ENCODE measurements around the gene FAIM2.
"Not testable (repeated sequence)": the region's sequence is repeated elsewhere in the genome, so short reads cannot be mapped to it uniquely, and the experiment has no call there.

Gene FAIM2

DNA sequence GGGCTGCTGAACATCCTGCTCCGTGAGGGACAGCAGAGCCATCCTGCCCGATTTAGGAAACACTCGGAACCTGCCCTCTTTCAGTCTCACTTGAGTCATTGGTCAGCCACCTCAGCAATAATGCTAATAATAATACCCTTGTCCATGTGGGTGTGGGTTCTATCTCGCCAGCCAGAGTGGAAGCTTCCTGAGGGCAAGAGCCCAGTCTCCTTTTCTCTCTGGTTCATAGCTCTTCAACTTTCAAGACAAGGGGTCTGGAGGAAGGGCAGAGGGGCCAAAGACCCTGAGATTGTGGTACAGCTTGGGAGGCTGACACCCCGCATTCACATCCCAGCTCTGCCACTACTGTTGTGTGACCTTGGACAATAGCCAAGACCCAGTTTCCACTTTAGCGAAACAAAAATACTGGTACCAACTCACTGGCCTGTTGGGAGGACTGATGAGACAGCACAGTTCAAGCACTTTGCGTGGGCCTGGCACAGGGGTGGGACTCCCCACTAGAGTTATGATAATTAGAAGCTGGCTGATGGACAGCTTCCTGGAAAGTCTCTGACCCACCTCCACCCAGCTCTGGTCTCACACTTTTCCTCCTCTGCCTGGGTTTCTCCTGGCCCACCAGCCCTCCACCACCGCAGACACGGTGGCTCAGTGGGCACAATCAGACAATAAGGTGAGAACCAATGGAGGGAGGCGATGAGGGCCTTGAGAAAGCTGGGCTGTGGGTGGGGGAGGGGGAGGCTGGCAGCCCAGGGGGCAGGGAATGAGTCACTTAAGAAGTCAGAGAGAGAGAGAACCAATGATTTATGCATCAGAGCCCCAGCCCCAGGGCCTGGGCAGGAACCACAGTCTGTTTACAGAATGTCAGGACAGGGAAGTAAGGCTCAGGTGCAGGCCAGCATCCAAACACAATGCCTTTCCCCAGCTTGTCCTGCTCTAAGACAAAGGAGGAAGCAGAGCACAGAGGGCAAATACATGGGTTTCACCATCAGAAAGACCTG lies 9.6 kb downstream of the FAIM2 start:
- no peak for DNase-seq

- no peak for DNase-seq
Observed at GRCh38 chr12:49892732-49893317, 10.9 kb downstream of the FAIM2 start.

GRCh38 chr12:49892084-49892731 lies 11.5 kb downstream of the FAIM2 start:
- no peak for DNase-seq

- no peak for DNase-seq
Observed at GRCh38 chr12:49891476-49891875, 12.2 kb downstream of the FAIM2 start.

DNA sequence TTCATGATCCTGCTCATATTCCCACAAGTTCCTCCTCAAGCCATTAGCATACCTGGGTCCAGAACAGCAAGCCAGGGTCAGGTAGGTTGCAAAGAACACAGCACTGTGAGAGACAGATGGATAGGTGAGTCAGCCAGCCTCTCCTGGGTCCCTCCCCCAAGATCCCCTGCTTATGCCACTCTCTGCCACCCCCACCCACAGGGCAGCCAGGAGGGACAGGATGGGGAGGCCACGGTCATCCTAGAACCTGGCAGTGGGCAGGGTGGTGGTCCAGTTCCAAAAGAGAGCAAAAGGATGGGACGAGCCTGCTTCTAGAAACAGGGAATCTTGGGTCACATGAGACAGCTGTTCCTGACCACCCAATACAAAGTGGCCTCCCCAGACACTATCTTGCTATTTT lies 12.7 kb downstream of the FAIM2 start:
- DNase-seq, result no peak

DNA sequence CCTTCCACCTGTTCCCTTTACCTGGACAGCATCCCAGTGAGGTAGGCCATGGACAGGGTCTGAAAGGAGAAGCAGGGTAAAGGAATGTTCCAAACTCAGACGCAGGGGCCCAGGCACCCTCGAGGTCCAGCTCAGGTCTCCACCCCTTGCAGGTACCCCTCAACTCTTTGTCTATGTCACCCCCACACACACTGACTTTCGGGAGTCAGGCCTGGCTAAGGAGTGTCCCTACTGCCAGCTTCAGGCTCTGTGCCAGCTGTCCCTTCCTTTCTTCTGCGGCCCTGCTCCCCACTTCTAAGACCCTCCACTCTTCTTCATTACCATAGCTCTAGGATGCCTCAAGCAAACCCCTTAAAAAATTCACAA lies 13.6 kb downstream of the FAIM2 start:
- DNase-seq, result no peak

DNA sequence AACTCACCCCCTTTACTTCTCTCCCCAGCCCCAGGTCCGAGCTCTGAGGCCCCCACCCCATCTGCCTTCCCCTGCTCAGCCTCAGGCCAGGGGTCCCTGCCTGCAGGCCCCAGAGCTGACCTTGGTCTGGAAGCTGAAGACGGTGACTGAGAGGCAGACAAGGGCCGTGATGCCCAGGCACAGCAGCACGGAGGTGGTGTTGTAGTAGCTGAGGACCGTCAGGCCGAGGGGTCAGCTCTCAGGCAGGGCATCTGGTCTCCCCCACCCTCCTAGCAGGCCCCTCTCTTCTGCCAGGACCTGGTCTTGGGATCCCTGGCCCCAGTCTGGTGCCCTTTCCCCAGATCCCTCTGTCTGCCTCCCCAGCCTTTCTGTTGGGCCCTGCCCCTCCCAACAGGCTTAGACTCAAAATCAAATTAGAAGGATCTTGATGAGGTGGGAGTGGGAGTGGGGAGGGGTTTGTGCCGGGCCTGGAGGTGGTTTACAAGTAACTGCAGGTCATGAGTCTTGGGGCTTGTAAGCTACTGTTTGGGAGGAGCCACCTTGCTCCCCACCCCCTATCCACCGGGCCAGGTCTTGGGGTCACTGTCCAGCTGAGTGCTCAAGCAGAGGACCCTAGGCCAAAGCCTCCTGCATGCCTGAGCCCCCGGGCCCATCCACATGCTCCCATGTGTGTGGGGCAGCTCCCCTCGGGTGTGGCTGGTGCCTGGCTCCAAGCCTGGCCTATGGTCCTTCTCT lies 14.2 kb downstream of the FAIM2 start:
- DNase-seq, result no peak

- peak; percentile 68 to 91 for DNase-seq
Observed at GRCh38 chr12:49888461-49889151, 15.1 kb downstream of the FAIM2 start.

GRCh38 chr12:49887536-49888401 lies 15.9 kb downstream of the FAIM2 start:
- DNase-seq, result no peak

DNA sequence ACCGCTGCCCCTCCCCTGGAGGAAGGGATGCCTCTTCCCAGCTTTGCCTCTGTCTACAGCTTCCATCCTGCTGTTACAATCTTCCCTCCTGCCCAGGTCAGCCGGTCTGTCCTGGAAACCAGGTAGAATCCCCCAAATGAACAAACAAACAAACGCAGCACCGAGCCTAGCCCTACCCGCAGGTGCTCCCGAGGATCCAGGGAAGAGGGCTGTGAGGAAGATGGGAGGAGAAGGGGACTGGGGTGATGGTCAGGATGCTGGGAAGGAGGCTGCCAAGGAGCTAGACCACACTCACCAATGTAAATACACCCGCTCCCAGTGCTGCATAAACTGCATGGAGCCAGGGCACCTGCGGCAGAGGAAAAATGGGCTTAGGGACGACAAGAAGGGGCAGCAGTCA lies 16.6 kb downstream of the FAIM2 start:
- DNase-seq, result no peak

- no peak for DNase-seq
Observed at GRCh38 chr12:49885663-49886461, 17.8 kb downstream of the FAIM2 start.

DNA sequence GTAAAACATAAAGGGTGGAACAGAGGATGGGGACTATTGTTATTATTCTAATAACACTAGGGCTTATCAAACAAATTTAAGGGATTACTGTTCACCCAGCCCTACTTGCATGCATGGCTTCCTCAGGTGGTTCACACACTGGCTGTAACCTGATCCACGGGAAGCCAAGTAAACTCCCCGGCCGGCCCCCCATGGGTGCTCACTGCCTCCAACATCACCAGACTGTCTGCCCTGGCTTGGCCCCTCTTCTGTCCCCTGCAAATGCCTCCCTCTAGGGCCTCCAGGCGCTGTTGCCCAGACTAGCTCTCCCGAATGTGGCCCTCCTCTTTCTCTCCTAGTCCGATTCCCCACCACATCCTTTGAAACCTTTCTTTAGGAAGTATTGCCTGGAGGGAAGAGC lies 18.6 kb downstream of the FAIM2 start:
- peak; percentile 19 to 71 for DNase-seq

GRCh38 chr12:49882851-49883464 lies 20.7 kb downstream of the FAIM2 start:
- DNase-seq, result no peak

- DNase-seq, result no peak
Observed at GRCh38 chr12:49882248-49882850, 21.4 kb downstream of the FAIM2 start.

DNA sequence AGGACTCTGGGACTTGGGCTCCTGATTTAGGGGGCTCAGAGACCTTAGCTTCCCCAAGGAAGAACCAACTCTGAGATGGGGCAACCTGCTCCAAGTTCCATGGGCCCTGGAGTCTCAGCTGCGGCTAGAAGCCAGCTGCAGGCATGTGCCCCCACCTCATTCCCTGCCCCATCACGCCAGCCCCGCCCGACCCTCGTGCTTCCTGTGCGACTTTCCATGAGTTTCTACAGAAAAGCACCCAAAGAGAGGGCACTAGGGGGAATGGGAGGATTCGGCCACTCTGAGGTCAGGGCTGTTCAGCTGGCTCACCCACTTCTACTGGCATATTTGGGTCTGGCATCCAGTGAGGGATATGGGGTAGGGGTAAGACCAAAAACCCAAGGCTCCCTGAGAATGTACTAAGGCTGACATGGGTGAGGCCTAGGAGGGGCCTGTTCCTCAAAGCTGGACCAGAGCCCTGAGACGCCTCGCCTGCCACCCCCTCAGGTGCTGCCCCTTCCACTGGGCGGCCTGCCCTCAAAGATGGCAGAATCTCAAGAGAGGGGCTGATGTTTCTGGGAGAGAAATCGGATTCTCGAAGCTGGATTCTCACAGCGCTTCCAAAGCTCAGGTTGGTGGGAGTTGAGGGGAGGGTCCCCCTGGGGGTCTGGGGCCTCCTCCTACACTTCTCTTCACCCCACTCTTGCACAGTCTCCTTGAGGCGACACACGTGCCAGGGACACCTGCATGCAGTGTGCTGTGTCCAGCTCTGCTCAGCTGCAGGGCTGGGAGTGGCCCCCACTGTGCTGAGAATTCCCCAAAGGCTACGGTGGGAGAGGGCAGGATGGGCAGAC lies 22.1 kb downstream of the FAIM2 start:
- DNase-seq, result no peak

- DNase-seq, result no peak
Observed at GRCh38 chr12:49880756-49881414, 22.8 kb downstream of the FAIM2 start.

- not testable (repeated sequence) for DNase-seq
Observed at GRCh38 chr12:49879065-49879464, 24.6 kb downstream of the FAIM2 start.

GRCh38 chr12:49878021-49878420 lies 25.7 kb downstream of the FAIM2 start:
- no peak for DNase-seq

All from NCI-H2081 (cell line).